Gastrocnemius medialis (tissue), 4 donors: Measurements from ENCODE around the gene SLC25A22. TPM values are rescaled to one million over a fixed set of nuclear protein-coding genes. Genes with fewer than 3 reads are reported as not detected.
A peak's percentile ranks its signal among the peaks of the same experiment; 100 is the strongest.

Source experiments
- ATAC-seq, 2 donors: fragments of 150-250 bp; one replicate each; pipeline ENCODE4 v1.9.1; 2016
- DNase-seq, 2 donors: peaks; one replicate each; pipeline ENCODE4 v3.0.0-alpha.2; 2019
- H3K27ac ChIP-seq, 4 donors: fragments of 200-600 bp; sonication (generic); 1 replicate in 1 of 4; 2 replicates in 3 of 4; pipeline ENCODE4 v1.5.1; 2016 to 2018; ENCODE audit warnings: mild to moderate bottlenecking in 2 of 4, moderate library complexity in 1 of 4
- H3K27me3 ChIP-seq, 3 donors: fragments of 200-600 bp; sonication (generic) in 2 of 3; 1 replicate in 1 of 3; 2 replicates in 2 of 3; pipeline versions ENCODE4 v1.5.1 to v1.6.0; 2016 to 2019; ENCODE audit warnings: mild to moderate bottlenecking in 1 of 3, moderate library complexity in 1 of 3
- H3K36me3 ChIP-seq, 2 donors: fragments of 200-600 bp; sonication (generic) in 1 of 2; one replicate each; pipeline ENCODE4 v1.5.1; 2017 to 2018
- H3K4me1 ChIP-seq, 2 donors: fragments of 200-600 bp; sonication (generic) in 1 of 2; one replicate each; pipeline ENCODE4 v1.5.1; 2016 to 2017; ENCODE audit warnings: mild to moderate bottlenecking in 2 of 2
- H3K4me3 ChIP-seq, 4 donors: fragments of 200-600 bp; sonication (generic) in 3 of 4; 1 replicate in 1 of 4; 2 replicates in 3 of 4; pipeline ENCODE4 v1.5.1; 2016 to 2019; ENCODE audit warnings: mild to moderate bottlenecking in 2 of 4
- H3K9me3 ChIP-seq, 3 donors: fragments of 200-600 bp; sonication (generic) in 2 of 3; 1 replicate in 1 of 3; 2 replicates in 2 of 3; pipeline ENCODE4 v1.5.1; 2016 to 2019
- POLR2A ChIP-seq, 2 donors: fragments of 450-650 bp; IDR thresholded peaks; one replicate each; pipeline ENCODE4 v1.6.1; 2017; ENCODE audit warnings: antibody characterized with exemption in 2 of 2, mild to moderate bottlenecking in 2 of 2, moderate library complexity in 2 of 2
- in situ Hi-C, 4 donors: fragments of 200-750 bp; cut with MboI; loops; one replicate each; pipeline versions ENCODE4 v1.15.0 to v1.8.0; 2017; ENCODE audit warnings: low sequenced_read_pairs in 4 of 4
- intact Hi-C: fragments of 100-400 bp; cut with DNase I; formaldehyde crosslinking; loops from one replicate; pipeline ENCODE4 v1.15.1; 2023; ENCODE audit warnings: low total_unique reads
- total RNA-seq, 4 donors: library from RNA; depleted of rRNA; stranded (reverse); fragments of >200 nt; gene quantifications; one replicate each; pipeline versions ENCODE4 v1.1.0 to v1.2.3, GENCODE V29; 2016
- TF ChIP-seq, protein P1 (sequence below), 5 experiments: fragments of 450-650 bp in 3 of 5; fragments of 200-600 bp in 2 of 5; sonication (generic) in 2 of 5; IDR thresholded peaks in 4 of 5; conservative IDR thresholded peaks in 1 of 5; 1 replicate in 4 of 5; 2 replicates in 1 of 5; pipeline ENCODE4 v1.5.1; 2016 to 2019; ENCODE audit warnings: antibody characterized with exemption in 5 of 5, mild to moderate bottlenecking in 3 of 5, moderate library complexity in 3 of 5

The SLC25A22 gene
- total RNA-seq, 4 donors from 2014 or later: 0.80 to 1.5 (median 1.0) TPM; not detected in 1

- ATAC-seq: no peak
Observed at GRCh38 chr11:829847-830294, 31.8 kb upstream of the SLC25A22 start.

DNA sequence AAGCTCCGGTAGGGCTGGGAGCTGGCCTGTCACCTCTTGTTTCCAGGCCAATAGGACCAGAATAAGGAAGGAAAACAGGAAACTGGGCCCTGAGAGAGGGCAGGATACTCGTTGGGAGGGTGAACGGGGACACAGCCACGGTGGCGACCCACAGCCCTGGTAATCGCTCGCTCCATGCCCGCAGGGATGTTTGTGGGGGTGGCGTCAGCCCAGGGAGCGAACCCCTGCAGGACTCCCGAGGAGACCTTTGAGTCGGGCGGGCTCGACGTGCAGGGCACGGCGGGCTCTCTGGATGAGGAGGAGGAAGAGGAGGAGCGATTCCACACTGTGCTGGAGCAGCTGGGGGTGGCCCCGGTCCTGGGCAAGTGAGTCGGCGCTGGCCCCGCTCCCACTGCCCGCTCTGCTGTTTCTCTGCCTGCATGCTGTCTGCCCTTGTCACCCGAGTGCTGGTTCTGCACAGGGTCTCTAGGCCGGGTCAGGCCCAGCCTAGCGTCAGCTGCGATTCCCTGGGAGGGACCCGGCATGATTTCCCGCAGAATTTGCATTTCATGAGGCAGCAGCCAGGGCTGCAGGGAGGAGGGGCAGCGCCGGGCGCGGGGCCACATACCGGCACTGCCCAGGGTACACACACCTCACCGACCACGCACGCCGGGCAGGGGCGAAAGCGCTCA lies 31.2 kb upstream of the SLC25A22 start:
- TF ChIP-seq, protein P1, sequence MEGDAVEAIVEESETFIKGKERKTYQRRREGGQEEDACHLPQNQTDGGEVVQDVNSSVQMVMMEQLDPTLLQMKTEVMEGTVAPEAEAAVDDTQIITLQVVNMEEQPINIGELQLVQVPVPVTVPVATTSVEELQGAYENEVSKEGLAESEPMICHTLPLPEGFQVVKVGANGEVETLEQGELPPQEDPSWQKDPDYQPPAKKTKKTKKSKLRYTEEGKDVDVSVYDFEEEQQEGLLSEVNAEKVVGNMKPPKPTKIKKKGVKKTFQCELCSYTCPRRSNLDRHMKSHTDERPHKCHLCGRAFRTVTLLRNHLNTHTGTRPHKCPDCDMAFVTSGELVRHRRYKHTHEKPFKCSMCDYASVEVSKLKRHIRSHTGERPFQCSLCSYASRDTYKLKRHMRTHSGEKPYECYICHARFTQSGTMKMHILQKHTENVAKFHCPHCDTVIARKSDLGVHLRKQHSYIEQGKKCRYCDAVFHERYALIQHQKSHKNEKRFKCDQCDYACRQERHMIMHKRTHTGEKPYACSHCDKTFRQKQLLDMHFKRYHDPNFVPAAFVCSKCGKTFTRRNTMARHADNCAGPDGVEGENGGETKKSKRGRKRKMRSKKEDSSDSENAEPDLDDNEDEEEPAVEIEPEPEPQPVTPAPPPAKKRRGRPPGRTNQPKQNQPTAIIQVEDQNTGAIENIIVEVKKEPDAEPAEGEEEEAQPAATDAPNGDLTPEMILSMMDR (IDR thresholded peaks at IDR 0.05 in 4 of 5, conservative IDR thresholded peaks at IDR 0.05 in 1 of 5): no peak
- no peak for TF ChIP-seq POLR2A (IDR thresholded peaks at IDR 0.05)
- Histone ChIP-seq H3K36me3 (peaks cover 0 to 13% of the 10 kb centered on the region in 2 donors), H3K4me1 (peaks cover 13 to 38% of the 10 kb centered on the region in 2 donors), H3K27me3 (peaks cover 18 to 40% (median 38%) of the 10 kb centered on the region in 3 donors), H3K4me3 (peak overlapping the region; percentile 37 to 59 (median 47)), H3K27ac (peak overlapping the region in 3 of 4 donors; percentile 68 to 75 (median 69)), H3K9me3 (no peaks in the 10 kb centered on the region)
- in situ Hi-C loops: no loop called here
- intact Hi-C loops: no loop called here
- DNase-seq (peak in 1 of 2 donors; percentile 35), ATAC-seq (no peak)

More at GRCh38 chr11:829847-830294, 31.8 kb upstream of the SLC25A22 start:
- intact Hi-C loops (no loop called here), in situ Hi-C loops (no loop called here)
- Histone ChIP-seq H3K4me1 (peaks cover 19 to 39% of the 10 kb centered on the region in 2 donors), H3K27ac (peak overlapping the region in 3 of 4 donors; percentile 68 to 75 (median 69)), H3K27me3 (peaks cover 18 to 40% (median 38%) of the 10 kb centered on the region in 3 donors), H3K9me3 (no peaks in the 10 kb centered on the region), H3K36me3 (peaks cover 0 to 8% of the 10 kb centered on the region in 2 donors), H3K4me3 (peak overlapping the region; percentile 37 to 59 (median 47))
- TF ChIP-seq, protein P1 (IDR thresholded peaks at IDR 0.05 in 4 of 5, conservative IDR thresholded peaks at IDR 0.05 in 1 of 5): no peak
- TF ChIP-seq POLR2A (IDR thresholded peaks at IDR 0.05): peak; percentile 14 to 52
- DNase-seq: no peak

GRCh38 chr11:828506-829175 lies 30.6 kb upstream of the SLC25A22 start:
- TF ChIP-seq, protein P1 (IDR thresholded peaks at IDR 0.05 in 4 of 5, conservative IDR thresholded peaks at IDR 0.05 in 1 of 5): no peak
- no peak for TF ChIP-seq POLR2A (IDR thresholded peaks at IDR 0.05)
- Histone ChIP-seq H3K4me3 (peak overlapping the region; percentile 37 to 59 (median 47)), H3K36me3 (peaks cover 0 to 20% of the 10 kb centered on the region in 2 donors), H3K27ac (peak overlapping the region; percentile 20 to 75 (median 68)), H3K9me3 (no peaks in the 10 kb centered on the region), H3K27me3 (peaks cover 18 to 40% (median 38%) of the 10 kb centered on the region in 3 donors), H3K4me1 (peaks cover 7 to 37% of the 10 kb centered on the region in 2 donors)
- ATAC-seq (no peak), DNase-seq (no peak)
- in situ Hi-C loops: no loop called here
- intact Hi-C loops: no loop called here

GRCh38 chr11:827897-828192 lies 29.8 kb upstream of the SLC25A22 start, which contains the start of gene CRACR2B:
Gene CRACR2B, plus strand, starts transcription at chr11:827919. Its CDS starts 689 bp downstream, at chr11:828608.
- TF ChIP-seq, protein P1 (IDR thresholded peaks at IDR 0.05 in 4 of 5, conservative IDR thresholded peaks at IDR 0.05 in 1 of 5): no peak
- no peak for TF ChIP-seq POLR2A (IDR thresholded peaks at IDR 0.05)
- ATAC-seq: no peak
- peaks cover 18 to 40% (median 38%) of the 10 kb centered on the region in 3 donors for H3K27me3 ChIP-seq
- H3K4me1 ChIP-seq: peaks cover 4 to 39% of the 10 kb centered on the region in 2 donors
- no peaks in the 10 kb centered on the region for H3K9me3 ChIP-seq
- no peak for DNase-seq
- in situ Hi-C loops (no loop called here), intact Hi-C loops (no loop called here)
- H3K36me3 ChIP-seq: peaks cover 0 to 27% of the 10 kb centered on the region in 2 donors
- H3K4me3 ChIP-seq: peak within 1 kb of the TSS; percentile 28 to 54 (median 46)
- peak within 1 kb of the TSS; percentile 52 to 75 (median 68) for H3K27ac ChIP-seq
